GM18858 (cell line): ENCODE measurements around the gene NISCH.

ENCODE experiments used
- ATAC-seq: cut with Tn5 transposase; IDR thresholded peaks from one replicate; pipeline ENCODE4 v1.9.1; 2021; ENCODE audit not compliant: unreplicated experiment

NISCH gene

GRCh38 chr3:52435246-52436101, 19.9 kb upstream of the NISCH start:
- no peak for ATAC-seq

GRCh38 chr3:52436500-52437149, 18.8 kb upstream of the NISCH start:
- ATAC-seq, result no peak

- ATAC-seq, result no peak
Measured at GRCh38 chr3:52437326-52438103, 17.9 kb upstream of the NISCH start.

DNA sequence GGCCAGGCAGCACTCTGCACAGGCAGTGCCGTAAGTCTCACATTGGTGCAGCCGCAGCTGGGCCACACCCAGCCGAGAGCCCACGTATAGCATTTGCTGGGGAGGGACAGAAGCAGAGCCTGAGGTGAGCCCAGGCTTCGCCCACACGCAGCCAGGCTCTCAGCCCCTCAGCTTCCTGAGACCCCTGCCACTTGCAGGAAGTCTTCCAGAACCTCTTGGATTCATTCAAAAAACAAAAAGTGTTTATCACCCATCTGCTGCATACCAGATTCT, 17.4 kb upstream of the NISCH start:
- ATAC-seq, result no peak

- ATAC-seq, result no peak
Measured at GRCh38 chr3:52438579-52439425, 16.6 kb upstream of the NISCH start.

- no peak for ATAC-seq
Measured at GRCh38 chr3:52439426-52440248, 15.8 kb upstream of the NISCH start.

- no peak for ATAC-seq
Measured at GRCh38 chr3:52440249-52440551, 15.2 kb upstream of the NISCH start.

DNA sequence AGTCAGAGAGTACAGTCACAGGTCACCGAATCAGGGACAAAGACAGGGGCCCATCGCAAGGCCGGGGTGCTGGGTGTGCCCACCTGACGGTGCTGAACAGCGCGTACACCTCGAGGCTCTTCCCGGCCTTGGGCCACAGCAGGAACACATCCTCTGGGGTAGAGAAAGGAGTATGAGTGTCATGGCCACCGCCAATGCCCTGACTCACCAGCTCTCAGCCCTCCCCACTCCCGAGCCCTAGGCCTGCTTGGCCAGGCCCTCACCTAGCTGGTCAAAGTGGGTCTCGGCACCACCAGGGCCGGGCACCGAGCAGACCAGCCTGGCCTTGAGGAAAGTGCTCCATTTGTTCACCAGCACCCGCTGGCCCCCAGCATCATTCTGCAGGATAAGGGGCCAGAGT, 14.7 kb upstream of the NISCH start:
- no peak for ATAC-seq

GRCh38 chr3:52441091-52441771, 14.2 kb upstream of the NISCH start:
- no peak for ATAC-seq

DNA sequence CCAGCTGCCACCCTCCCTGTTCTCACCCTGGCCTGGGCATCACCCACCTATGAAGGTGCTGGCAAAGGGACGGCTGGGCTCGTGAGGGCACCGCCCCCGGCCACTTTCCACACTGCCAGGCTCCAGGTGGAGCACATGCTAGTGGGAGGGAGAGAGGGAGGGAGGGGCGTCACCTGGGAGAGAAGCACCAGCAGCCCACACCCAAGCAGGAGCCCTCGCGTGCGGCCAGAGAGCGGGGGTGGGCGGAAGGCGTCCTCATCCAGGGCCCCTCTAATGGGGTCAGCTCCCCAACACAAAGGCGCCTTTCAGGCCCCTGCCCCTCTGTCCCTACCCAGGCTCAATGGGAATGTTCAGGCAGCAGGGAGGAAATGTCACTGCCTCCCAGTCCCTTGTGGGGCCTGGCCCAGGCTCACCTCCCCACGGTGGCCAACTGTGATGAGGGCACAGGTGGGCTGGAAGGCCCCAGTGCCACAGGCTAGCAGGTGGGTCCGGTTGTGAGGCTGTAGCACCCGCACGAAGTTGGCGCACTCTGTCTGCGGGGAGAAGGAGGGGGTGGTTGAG, 13.6 kb upstream of the NISCH start:
- no peak for ATAC-seq

DNA sequence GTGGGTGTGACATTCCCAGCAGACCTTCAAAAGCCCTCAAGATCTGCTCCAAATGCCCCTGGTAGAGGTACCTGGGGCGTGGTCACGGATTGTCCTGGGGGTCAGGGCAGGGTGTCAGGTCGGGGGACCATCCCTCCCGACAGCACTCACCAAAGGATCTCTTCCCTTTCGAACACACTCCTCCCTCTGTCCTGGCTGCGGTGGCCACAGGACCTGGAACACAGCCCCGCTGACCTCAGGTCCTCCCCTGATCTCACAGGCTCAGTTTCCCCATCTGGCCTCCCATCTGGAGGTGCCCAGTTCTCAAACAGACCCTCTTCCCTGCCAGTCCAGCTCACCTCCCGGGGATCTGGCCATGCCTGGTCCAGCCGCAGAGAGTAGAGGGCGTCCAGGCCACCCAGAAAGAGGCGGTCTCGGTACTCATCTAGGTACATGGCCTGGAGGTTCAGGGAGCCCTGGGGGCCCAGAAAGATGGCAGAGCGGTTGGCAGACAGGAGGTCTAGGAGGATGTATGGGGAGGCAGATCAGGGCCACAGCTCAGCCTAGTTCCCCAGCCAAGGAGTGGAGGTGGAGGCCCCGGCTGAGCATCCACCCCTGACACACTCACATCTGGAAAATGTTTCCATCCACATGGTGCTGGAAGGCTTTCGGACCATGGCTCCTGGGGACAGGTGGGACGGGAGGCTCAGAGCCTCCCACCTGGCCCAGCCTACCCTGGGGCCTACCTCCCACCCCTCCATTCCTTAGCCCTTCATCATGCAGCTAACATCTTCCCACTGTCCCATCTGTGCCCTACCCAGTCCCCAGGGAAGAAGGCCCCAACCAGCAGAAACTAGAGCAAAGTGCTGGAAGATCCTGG, 12.8 kb upstream of the NISCH start:
- no peak for ATAC-seq

DNA sequence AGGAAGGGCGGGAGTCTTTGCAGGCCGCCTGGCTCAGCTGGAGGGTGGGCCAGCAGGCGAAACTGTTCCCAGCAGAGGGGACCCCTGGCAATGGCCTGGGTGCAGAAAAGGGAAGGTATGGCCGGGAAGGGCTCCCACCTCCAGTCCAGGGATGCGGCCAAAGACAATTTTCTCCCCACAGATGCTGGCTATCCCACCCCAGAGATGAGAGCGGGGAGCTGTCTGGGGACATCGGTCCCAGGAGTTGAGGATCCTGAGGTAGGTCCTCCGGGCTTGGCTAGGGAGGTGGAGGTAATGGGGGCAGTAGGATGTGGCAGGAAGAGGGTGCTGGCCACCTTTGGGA, 12.2 kb upstream of the NISCH start:
- ATAC-seq, result no peak

DNA sequence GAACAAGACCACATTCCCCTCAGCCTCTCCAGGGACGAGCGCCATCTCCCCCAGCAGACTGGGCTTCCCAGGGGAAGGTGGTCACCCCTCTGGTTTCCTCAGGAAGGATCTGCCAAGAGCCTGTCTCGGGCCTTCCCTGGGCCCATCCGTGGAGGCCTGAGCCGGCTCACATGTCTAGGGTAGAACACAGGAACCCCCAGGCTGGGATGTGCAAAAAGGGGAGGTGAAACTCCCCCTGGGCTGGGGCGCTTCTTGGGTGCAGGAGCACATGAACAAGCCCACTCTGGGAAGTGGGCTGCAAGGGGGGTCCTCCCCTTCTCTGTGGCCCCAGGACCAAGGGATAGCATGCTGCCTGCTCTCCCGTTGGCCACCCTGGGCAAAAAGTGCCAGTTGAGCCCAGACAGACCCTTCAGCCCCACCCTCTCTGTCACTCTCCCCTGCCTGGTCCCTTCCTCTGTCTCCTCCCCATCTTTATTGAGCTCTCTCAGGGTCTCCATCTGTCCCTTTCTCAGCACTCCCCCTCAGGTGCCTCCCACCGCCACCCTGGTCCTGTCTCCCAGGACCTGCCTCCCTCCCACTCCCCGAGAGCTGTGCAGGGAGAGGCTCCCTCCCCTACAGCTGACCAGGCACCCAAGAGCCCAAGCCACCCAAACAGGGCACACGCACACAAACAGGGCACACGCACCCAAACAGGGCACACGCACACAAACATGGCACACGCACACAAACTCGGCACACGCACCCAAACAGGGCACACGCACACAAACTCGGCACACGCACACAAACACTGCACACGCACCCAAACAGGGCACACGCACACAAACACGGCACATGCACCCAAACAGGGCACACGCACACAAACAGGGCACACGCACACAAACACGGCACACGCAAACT, 11.4 kb upstream of the NISCH start:
- ATAC-seq, result no peak

- no peak for ATAC-seq
Measured at GRCh38 chr3:52444860-52445793, 10.3 kb upstream of the NISCH start, which contains the start of gene SEMA3G. SEMA3G (minus strand) TSS chr3:52445103; CDS start chr3:52445027, 76 bp downstream.

DNA sequence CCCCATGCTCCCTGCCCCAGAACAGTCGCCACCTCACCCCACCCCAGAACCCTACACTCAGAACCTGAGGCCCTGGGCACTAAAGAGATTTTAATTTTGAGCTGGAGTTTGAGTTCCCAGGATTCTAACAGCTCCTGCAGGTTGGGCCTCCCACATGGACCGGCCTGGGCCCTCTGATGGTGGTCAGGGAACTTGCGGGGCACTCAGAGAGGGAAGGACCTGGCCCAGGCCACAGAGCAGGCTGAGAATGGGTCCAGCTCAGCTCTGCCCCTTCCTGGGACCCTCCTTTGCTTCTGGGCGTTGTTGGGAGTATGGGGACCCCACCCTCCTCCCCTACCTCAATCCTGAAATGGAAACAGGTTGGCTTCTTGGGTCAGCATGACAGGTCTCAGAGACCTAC, 9.4 kb upstream of the NISCH start:
- no peak for ATAC-seq
